Pulmonary artery endothelial cell (primary cell): ENCODE data around the gene SELENOO. TPM values are rescaled to one million over a fixed set of nuclear protein-coding genes. Genes with fewer than 3 reads are reported as not detected.

Source experiments
- total RNA-seq: library from RNA; depleted of rRNA; stranded (reverse); fragments of >200 nt; gene quantifications from 2 replicates; pipeline ENCODE4 v1.2.3, GENCODE V29; 2014

The SELENOO gene
- total RNA-seq, 1 donor from 2014 or later, result 30.4 TPM

Other genes starting within 250 kb of the SELENOO start
- 174 and 185 TPM in 2 replicates for gene PIM3, start 240.2 kb upstream of the SELENOO start, total RNA-seq
- 0.04 and 0.20 TPM in 2 replicates for gene IL17REL, start 188.2 kb upstream of the SELENOO start, total RNA-seq
- not detected in 2 replicates for gene TTLL8, start 142.7 kb upstream of the SELENOO start, total RNA-seq
- not detected in 2 replicates for gene MLC1, start 115.6 kb upstream of the SELENOO start, total RNA-seq
- gene MOV10L1, start 111.0 kb upstream of the SELENOO start, total RNA-seq, result 25.0 and 26.0 TPM in 2 replicates
- 0.53 and 0.99 TPM in 2 replicates for gene PANX2, start 30.3 kb upstream of the SELENOO start, total RNA-seq
- 34.8 and 36.3 TPM in 2 replicates for gene TRABD, start 15.1 kb upstream of the SELENOO start, total RNA-seq
- gene TUBGCP6, start 44.0 kb downstream of the SELENOO start, total RNA-seq, result 22.0 and 28.1 TPM in 2 replicates
- gene HDAC10, start 50.3 kb downstream of the SELENOO start, total RNA-seq, result 14.0 and 14.4 TPM in 2 replicates
- 54.2 TPM in 2 replicates for gene MAPK12, start 60.7 kb downstream of the SELENOO start, total RNA-seq
- 16.3 and 23.3 TPM in 2 replicates for gene MAPK11, start 69.4 kb downstream of the SELENOO start, total RNA-seq
- 55.5 and 65.2 TPM in 2 replicates for gene PLXNB2, start 106.6 kb downstream of the SELENOO start, total RNA-seq
- gene DENND6B, start 126.0 kb downstream of the SELENOO start, total RNA-seq, result 1.1 and 1.3 TPM in 2 replicates
- gene PPP6R2, start 142.3 kb downstream of the SELENOO start, total RNA-seq, result 62.3 and 72.9 TPM in 2 replicates